Fibroblast of lung (primary cell): ENCODE results near the gene ARHGEF18. TPM values are rescaled to one million over a fixed set of nuclear protein-coding genes. Genes with fewer than 3 reads are reported as not detected.

Experiments
- DNase-seq, 2 donors: peaks; one replicate each; pipeline versions ENCODE4 v3.0.0 to v3.0.0-alpha.2; 2010; ENCODE audit warnings: low read depth in 2 of 2
- H2AFZ ChIP-seq: 2 replicates; pipeline ENCODE4 v1.5.1; 2012; ENCODE audit warnings: low read length, control low read depth, inconsistent platforms
- H3K27ac ChIP-seq: 2 replicates; pipeline ENCODE4 v1.5.1; 2011; ENCODE audit warnings: low read length, control low read depth; ENCODE audit not compliant: insufficient read depth
- H3K27me3 ChIP-seq: 2 replicates; pipeline ENCODE4 v1.5.1; 2011; ENCODE audit warnings: mild to moderate bottlenecking, low read length; ENCODE audit not compliant: control insufficient read depth, insufficient read depth
- H3K36me3 ChIP-seq: 2 replicates; pipeline ENCODE4 v1.5.1; 2011; ENCODE audit warnings: low read length; ENCODE audit not compliant: control insufficient read depth, insufficient read depth
- H3K4me1 ChIP-seq: 2 replicates; pipeline ENCODE4 v1.5.1; 2011; ENCODE audit warnings: low read length; ENCODE audit not compliant: control insufficient read depth, insufficient read depth; ENCODE audit errors: extremely low read depth
- H3K4me2 ChIP-seq: 2 replicates; pipeline ENCODE4 v1.5.1; 2011; ENCODE audit warnings: low read length, control low read depth; ENCODE audit not compliant: insufficient read depth; ENCODE audit errors: extremely low read depth
- H3K4me3 ChIP-seq, 4 experiments: fragments of 200-600 bp in 1 of 4; sonication (generic) in 1 of 4; replicated peaks in 1 of 4; 2 replicates each; pipeline ENCODE4 v1.5.1; 2011 to 2016; ENCODE audit warnings: low read length in 4 of 4, low read depth in 3 of 4, mild to moderate bottlenecking in 3 of 4, control low read depth in 2 of 4, inconsistent platforms in 1 of 4, mixed read lengths in 1 of 4; ENCODE audit not compliant: insufficient read depth in 1 of 4; ENCODE audit errors: control extremely low read depth in 1 of 4
- H3K79me2 ChIP-seq: 2 replicates; pipeline ENCODE4 v1.5.1; 2012; ENCODE audit warnings: mild to moderate bottlenecking, low read length, inconsistent platforms; ENCODE audit not compliant: control insufficient read depth, insufficient read depth
- H3K9ac ChIP-seq: 2 replicates; pipeline ENCODE4 v1.5.1; 2011; ENCODE audit warnings: mild to moderate bottlenecking, low read length, control low read depth; ENCODE audit not compliant: insufficient read depth
- H3K9me3 ChIP-seq: 2 replicates; pipeline ENCODE4 v1.5.1; 2012; ENCODE audit warnings: low read depth, low read length; ENCODE audit not compliant: control insufficient read depth, insufficient read depth
- H4K20me1 ChIP-seq: 2 replicates; pipeline ENCODE4 v1.5.1; 2011; ENCODE audit warnings: low read length; ENCODE audit not compliant: control insufficient read depth, insufficient read depth; ENCODE audit errors: extremely low read depth
- EZH2 ChIP-seq: IDR thresholded peaks from 2 replicates; pipeline ENCODE4 v1.5.1; 2012; ENCODE audit warnings: low read length, control low read depth, mild to moderate bottlenecking; ENCODE audit errors: missing control alignments
- polyA plus RNA-seq, 2 donors: library from polyadenylated mRNA; depleted of rRNA in 1 of 2; stranded (reverse) in 1 of 2; unstranded in 1 of 2; fragments of >200 nt; gene quantifications; 2 replicates each; pipeline ENCODE4 v1.2.1, GENCODE V29; 2011 to 2012; ENCODE audit warnings: missing spikeins in 1 of 2
- total RNA-seq: library from RNA; depleted of rRNA; stranded (reverse); fragments of >200 nt; gene quantifications from 2 replicates; pipeline ENCODE4 v1.2.1, GENCODE V29; 2014
- TF ChIP-seq, protein P1 (sequence below), 2 donors: IDR thresholded peaks in 1 of 2; conservative IDR thresholded peaks in 1 of 2; 1 replicate in 1 of 2; 2 replicates in 1 of 2; pipeline ENCODE4 v1.5.1; 2011 to 2012; ENCODE audit warnings: low read length in 2 of 2, control low read depth in 1 of 2, inconsistent platforms in 1 of 2, low read depth in 1 of 2, mild to moderate bottlenecking in 1 of 2

ARHGEF18 gene
- total and polyA plus RNA-seq, 2 donors (not counting 1 experiment from before 2014, with no cell fraction given) = 6.1 to 45.1 TPM

DNA sequence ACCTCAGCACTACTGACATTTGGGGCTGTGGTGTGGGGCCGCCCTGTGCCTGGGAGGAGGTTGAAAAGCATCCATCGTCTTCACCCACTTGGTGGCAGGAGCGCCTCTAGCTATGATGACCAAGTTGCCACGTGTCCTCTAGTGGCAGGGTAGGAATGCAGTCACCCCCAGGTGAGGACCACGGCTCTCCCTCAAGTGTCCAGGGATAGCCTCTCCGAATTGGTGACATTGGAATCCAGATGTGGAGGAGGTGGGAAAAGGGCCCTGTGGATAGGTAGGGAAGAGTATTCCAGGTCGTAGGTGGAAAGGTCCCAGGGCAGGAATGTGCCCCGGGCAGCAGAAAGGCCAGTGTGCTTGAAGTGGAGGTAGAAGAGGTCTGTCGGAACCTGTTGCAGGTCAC is 37.6 kb downstream of the ARHGEF18 start:
- Histone ChIP-seq H2AFZ (no peak overlapping the region), H4K20me1 (no peaks in the 10 kb centered on the region), H3K36me3 (no peaks in the 10 kb centered on the region), H3K4me2 (no peak overlapping the region), H3K9ac (no peak overlapping the region), H3K4me1 (no peaks in the 10 kb centered on the region), H3K79me2 (no peaks in the 10 kb centered on the region), H3K27me3 (no peaks in the 10 kb centered on the region), H3K4me3 (no peak overlapping the region), H3K9me3 (no peaks in the 10 kb centered on the region), H3K27ac (no peak overlapping the region)
- DNase-seq = no peak
- no peak for TF ChIP-seq EZH2
- TF ChIP-seq, protein P1, sequence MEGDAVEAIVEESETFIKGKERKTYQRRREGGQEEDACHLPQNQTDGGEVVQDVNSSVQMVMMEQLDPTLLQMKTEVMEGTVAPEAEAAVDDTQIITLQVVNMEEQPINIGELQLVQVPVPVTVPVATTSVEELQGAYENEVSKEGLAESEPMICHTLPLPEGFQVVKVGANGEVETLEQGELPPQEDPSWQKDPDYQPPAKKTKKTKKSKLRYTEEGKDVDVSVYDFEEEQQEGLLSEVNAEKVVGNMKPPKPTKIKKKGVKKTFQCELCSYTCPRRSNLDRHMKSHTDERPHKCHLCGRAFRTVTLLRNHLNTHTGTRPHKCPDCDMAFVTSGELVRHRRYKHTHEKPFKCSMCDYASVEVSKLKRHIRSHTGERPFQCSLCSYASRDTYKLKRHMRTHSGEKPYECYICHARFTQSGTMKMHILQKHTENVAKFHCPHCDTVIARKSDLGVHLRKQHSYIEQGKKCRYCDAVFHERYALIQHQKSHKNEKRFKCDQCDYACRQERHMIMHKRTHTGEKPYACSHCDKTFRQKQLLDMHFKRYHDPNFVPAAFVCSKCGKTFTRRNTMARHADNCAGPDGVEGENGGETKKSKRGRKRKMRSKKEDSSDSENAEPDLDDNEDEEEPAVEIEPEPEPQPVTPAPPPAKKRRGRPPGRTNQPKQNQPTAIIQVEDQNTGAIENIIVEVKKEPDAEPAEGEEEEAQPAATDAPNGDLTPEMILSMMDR (conservative IDR thresholded peaks at IDR 0.05 in 1 of 2, IDR thresholded peaks at IDR 0.05 in 1 of 2; ENCODE audit: low read depth in 1 of 2, low read length in 2 of 2) = no peak

DNA sequence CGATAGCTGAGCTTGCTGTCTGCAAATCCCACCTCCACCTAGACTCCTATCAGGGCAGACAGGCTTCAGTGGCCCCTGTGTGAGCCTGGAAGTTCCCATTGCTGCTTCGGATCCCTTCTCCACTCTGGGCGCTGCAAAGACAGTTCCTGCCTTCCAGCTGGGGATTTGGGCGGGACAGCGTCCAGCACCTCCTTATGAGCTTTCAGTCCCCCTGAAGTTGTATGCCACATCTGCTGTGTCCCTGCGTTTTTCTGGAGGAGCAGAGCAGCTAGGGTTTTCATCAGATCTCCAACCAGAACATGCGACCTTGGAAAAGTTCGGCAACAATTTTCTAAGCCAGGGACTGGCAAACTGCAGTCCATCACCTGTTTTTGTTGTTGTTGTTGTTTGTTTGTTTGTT is 38.0 kb downstream of the ARHGEF18 start:
- Histone ChIP-seq H3K27ac (no peak overlapping the region), H2AFZ (no peak overlapping the region), H3K27me3 (no peaks in the 10 kb centered on the region), H3K9ac (no peak overlapping the region), H3K9me3 (no peaks in the 10 kb centered on the region), H3K4me1 (no peaks in the 10 kb centered on the region), H3K79me2 (no peaks in the 10 kb centered on the region), H3K4me2 (no peak overlapping the region), H3K4me3 (no peak overlapping the region), H4K20me1 (no peaks in the 10 kb centered on the region), H3K36me3 (no peaks in the 10 kb centered on the region)
- DNase-seq = no peak
- TF ChIP-seq, protein P1 (conservative IDR thresholded peaks at IDR 0.05 in 1 of 2, IDR thresholded peaks at IDR 0.05 in 1 of 2; ENCODE audit: low read depth in 1 of 2, low read length in 2 of 2) = no peak
- no peak for TF ChIP-seq EZH2

DNA sequence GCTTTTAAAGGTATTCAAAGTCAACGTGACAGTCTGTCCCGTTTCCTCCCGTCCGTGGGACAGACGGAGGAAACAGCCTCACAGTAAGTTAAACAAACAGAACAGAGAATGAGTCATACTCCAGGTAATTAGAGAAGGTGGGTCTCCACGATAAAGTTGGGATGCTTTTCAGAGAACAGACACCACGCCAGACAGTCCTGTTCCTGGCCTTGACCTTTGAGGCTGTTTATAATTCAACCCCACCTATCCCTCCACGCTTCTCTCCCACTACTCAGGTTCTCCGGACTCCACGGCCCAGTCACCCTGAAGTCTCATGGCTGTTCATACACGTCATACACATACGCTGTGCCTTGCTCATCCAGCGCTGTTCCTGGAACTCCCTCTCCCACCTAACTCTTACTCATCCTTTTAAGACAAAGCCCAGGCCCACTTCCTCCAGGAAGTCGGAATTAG is 42.5 kb downstream of the ARHGEF18 start:
- DNase-seq = peak; percentile 38 to 97

More for the DNA sequence above, 42.5 kb downstream of the ARHGEF18 start:
- H3K27me3 ChIP-seq = no peaks in the 10 kb centered on the region
- no peaks in the 10 kb centered on the region for H3K36me3 ChIP-seq
- H3K4me3 ChIP-seq = no peak overlapping the region
- no peak overlapping the region for H2AFZ ChIP-seq
- H4K20me1 ChIP-seq = no peaks in the 10 kb centered on the region
- no peak overlapping the region for H3K27ac ChIP-seq
- H3K79me2 ChIP-seq = peaks cover 10% of the 10 kb centered on the region
- no peaks in the 10 kb centered on the region for H3K9me3 ChIP-seq
- H3K4me1 ChIP-seq = peaks cover 3% of the 10 kb centered on the region
- TF ChIP-seq, protein P1 (conservative IDR thresholded peaks at IDR 0.05 in 1 of 2, IDR thresholded peaks at IDR 0.05 in 1 of 2; ENCODE audit: low read depth in 1 of 2, low read length in 2 of 2) = no peak
- TF ChIP-seq EZH2 = no peak
- H3K4me2 ChIP-seq = no peak overlapping the region
- H3K9ac ChIP-seq = no peak overlapping the region
